Colonic mucosa (tissue), 4 donors: ENCODE data around the gene RBM19. TPM values are rescaled to one million over a fixed set of nuclear protein-coding genes. Genes with fewer than 3 reads are reported as not detected.

ENCODE experiments used
- DNase-seq: peaks from one replicate; pipeline ENCODE4 v3.0.0-alpha.2; 2020
- H3K27ac ChIP-seq: fragments of 200-600 bp; one replicate; pipeline ENCODE4 v1.8.0; 2021
- H3K27me3 ChIP-seq: fragments of 200-600 bp; one replicate; pipeline ENCODE4 v1.8.0; 2021
- H3K36me3 ChIP-seq: fragments of 200-600 bp; one replicate; pipeline ENCODE4 v1.8.0; 2021
- H3K4me1 ChIP-seq: fragments of 200-600 bp; one replicate; pipeline ENCODE4 v1.8.0; 2021; ENCODE audit warnings: mild to moderate bottlenecking
- H3K4me3 ChIP-seq: fragments of 200-600 bp; one replicate; pipeline ENCODE4 v1.8.0; 2021
- H3K9ac ChIP-seq, 2 donors: one replicate each; pipeline ENCODE4 v1.7.0; 2013; ENCODE audit warnings: control low read depth in 2 of 2, low read depth in 2 of 2, low read length in 2 of 2
- H3K9me3 ChIP-seq: fragments of 200-600 bp; one replicate; pipeline ENCODE4 v1.8.0; 2021
- CTCF ChIP-seq: fragments of 200-600 bp; IDR thresholded peaks from one replicate; pipeline ENCODE4 v1.8.0; 2022; ENCODE audit warnings: antibody characterized with exemption, mild to moderate bottlenecking
- intact Hi-C: fragments of 100-400 bp; cut with DNase I; formaldehyde crosslinking; loops from one replicate; pipeline ENCODE4 v1.14.1; 2022
- total RNA-seq, 2 donors: library from RNA; stranded (reverse); fragmentation: NEBNext Ultra II Directional in 1 of 2; extraction: Animal tissue kit (Norgen Biotek cat#: 25700) in 1 of 2; gene quantifications; one replicate each; pipeline ENCODE4 v1.2.1, GENCODE V29; 2021
- donor health status: healthy.
- donor health status: DM: no; HTN: no; CAD: no.
- donor health status: DM: no; HTN: no; CAD: no.

Gene RBM19
- total RNA-seq, 2 donors from 2014 or later, result 13.5 to 33.1 TPM

DNA sequence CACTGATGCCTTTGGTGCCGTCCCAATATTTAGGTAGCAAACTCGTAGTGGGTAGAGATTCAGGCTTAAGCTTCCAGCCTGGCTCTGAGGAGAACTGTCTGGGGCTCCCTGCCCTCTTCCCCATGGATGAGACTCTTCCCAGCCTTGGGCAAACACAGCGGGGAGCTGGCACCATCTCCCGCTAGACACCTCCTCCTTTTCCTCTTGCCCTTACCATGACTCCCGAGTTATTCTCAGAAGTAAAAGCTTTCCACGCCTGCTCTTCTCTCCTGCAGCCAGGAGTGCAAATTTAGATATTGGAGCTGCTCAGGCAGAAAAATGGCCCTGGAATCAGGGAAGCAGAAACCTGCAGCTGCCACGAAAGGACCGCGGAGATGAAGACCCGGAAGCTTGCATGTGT is 45.6 kb upstream of the RBM19 start:
- TF ChIP-seq CTCF, result no peak
- Histone ChIP-seq H3K4me1 (no peaks in the 10 kb centered on the region), H3K9me3 (no peaks in the 10 kb centered on the region), H3K36me3 (no peaks in the 10 kb centered on the region), H3K27ac (no peak overlapping the region), H3K9ac (no peak overlapping the region), H3K27me3 (no peaks in the 10 kb centered on the region), H3K4me3 (no peak overlapping the region)
- no peak for DNase-seq
- intact Hi-C loops, result no loop called here

- intact Hi-C loops, result no loop called here
- DNase-seq, result no peak
- no peak for TF ChIP-seq CTCF
- Histone ChIP-seq H3K9me3 (no peaks in the 10 kb centered on the region), H3K27me3 (no peaks in the 10 kb centered on the region), H3K4me3 (no peak overlapping the region), H3K36me3 (no peaks in the 10 kb centered on the region), H3K4me1 (no peaks in the 10 kb centered on the region), H3K9ac (no peak overlapping the region), H3K27ac (no peak overlapping the region)
These were observed 40.6 kb upstream of the RBM19 start for GRCh38 chr12:114006482-114007425.

- H3K27ac ChIP-seq, result no peak overlapping the region
- no peaks in the 10 kb centered on the region for H3K4me1 ChIP-seq
- H3K27me3 ChIP-seq, result no peaks in the 10 kb centered on the region
- H3K36me3 ChIP-seq, result no peaks in the 10 kb centered on the region
- no peak for TF ChIP-seq CTCF
- H3K9ac ChIP-seq, result no peak overlapping the region
- DNase-seq, result no peak
- H3K9me3 ChIP-seq, result no peaks in the 10 kb centered on the region
- H3K4me3 ChIP-seq, result no peak overlapping the region
- intact Hi-C loops, result no loop called here
These were observed 38.3 kb upstream of the RBM19 start for GRCh38 chr12:114004402-114004801.

GRCh38 chr12:114003286-114003685 is 37.2 kb upstream of the RBM19 start:
- DNase-seq, result no peak
- Histone ChIP-seq H3K27me3 (no peaks in the 10 kb centered on the region), H3K4me3 (no peak overlapping the region), H3K36me3 (no peaks in the 10 kb centered on the region), H3K27ac (no peak overlapping the region), H3K9ac (no peak overlapping the region), H3K4me1 (no peaks in the 10 kb centered on the region), H3K9me3 (no peaks in the 10 kb centered on the region)
- no peak for TF ChIP-seq CTCF
- intact Hi-C loops, result no loop called here

DNA sequence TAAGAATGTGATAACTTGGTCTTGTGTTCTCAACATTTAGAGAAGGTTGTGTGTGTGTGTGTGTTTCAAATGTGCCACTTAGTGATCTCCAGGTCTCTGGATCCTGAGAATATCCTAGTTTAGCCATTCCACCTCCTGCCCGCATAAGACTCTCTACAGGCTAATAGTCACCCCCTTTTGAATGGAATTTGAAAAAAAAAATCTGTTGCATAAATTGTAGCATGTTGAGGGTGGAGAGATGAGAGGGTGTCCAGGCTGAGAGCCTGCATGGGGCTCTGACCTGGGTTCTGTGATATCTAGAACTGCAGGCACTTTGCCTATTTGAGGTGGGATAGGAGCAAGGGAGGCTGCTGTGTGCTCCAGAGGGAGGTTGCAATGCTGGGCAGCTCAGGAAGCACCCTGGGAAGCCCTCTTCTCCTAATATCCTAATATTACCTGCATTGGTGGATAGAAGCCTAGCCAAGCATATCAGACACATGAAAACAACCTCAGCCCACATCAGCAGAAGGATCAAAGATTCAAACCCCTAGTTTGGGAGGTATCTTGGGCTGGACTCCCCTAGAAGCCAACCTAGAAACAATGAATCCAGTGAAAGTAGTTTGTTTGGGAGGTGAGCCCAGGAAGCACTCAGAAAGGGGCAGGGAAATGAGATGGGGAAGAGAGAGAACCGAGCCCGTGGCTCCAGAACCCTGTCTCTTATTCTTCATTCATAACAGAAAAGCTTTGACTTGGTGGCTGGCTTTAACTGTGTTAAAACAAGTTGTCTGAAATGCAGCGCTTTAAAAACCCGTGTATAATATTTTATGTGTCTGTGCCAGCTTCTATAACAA is 35.6 kb upstream of the RBM19 start:
- TF ChIP-seq CTCF, result no peak
- no peaks in the 10 kb centered on the region for H3K9me3 ChIP-seq
- H3K36me3 ChIP-seq, result no peaks in the 10 kb centered on the region
- intact Hi-C loops, result no loop called here
- DNase-seq, result no peak
- H3K9ac ChIP-seq, result no peak overlapping the region
- no peak overlapping the region for H3K27ac ChIP-seq
- H3K4me1 ChIP-seq, result no peaks in the 10 kb centered on the region
- no peak overlapping the region for H3K4me3 ChIP-seq
- H3K27me3 ChIP-seq, result no peaks in the 10 kb centered on the region
